Measurements from ENCODE around the gene SDHAF3.
"Not testable (repeated sequence)": the region's sequence is repeated elsewhere in the genome, so short reads cannot be mapped to it uniquely, and the experiment has no call there.

SDHAF3 gene

GRCh38 chr7:97126483-97127171 is 9.1 kb downstream of the SDHAF3 start:
- no peak for DNase-seq

DNA sequence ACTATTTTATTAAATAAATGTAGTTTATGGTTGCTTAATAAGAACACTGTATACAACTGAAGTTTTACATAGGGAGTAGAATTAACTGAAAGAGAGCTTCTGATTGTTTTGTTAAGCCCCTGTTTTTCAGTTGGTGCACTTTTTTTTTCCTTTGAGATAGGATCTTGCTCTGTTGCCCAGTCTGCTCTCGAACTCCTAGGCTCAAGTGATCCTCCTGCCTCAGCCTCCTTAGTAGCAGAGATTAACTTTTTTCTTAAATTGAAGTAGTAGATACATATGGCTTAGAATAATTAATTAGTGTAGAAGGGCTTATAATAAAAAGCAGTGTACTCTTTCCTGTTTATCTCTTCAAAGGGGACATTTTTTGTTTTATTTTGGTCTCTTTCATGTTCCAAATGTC is 11.2 kb downstream of the SDHAF3 start:
- no peak for DNase-seq

DNA sequence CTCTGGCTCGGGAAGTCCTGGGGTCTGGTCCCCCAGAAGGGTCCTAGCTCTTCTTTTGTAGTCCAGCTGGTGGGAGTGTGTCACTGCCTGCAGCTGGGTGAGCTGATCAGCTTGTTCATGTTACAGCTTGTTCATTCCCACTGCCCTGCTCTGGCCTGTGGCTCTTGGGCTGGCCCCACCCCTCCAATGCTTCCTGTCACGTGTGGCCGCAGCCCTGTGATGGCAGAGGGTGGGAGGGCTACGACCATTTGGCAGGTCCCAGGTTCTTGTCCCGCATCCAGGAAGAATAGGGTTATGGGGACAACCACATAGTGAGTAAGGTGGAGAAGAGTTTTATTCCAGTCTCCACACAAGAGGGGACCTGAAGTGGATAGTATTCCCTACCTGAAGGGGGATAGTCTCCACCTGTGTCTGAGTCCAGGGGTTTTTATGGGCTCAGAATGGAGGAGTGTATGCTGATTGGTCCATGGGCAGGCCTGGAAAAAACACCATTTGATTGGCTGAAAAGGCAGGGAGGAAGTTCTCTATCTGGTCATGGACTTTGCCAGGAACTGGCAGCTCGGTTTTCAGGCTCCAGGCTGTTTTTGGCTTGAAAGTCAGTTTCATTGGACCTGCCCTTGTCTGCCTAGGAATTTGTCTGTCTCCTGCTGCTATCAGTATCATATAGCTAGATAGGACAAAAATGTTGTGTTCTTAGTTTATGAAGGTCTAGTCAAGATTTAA is 13.1 kb downstream of the SDHAF3 start:
- DNase-seq, result no peak

GRCh38 chr7:97133159-97133558 is 15.7 kb downstream of the SDHAF3 start:
- DNase-seq, result no peak

DNA sequence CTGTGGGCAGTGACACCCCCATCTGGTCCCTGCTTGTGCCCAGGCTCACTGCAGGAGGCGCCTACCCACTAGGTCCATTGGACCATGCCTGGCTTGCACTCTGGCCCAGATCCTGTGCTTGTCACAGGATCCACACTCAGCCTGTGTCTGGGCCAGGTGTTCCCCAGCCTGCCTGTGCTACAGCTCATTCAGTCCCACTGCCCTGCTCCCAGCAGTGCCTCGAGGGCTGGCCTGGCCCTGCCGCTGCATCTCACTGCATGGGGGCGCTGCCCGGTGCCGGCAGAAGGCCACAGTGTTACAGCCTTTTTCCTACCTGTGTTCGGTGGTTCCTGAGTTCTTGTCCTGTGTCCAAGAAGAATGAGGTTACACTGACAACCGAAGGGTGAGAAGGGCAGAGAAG is 21.3 kb downstream of the SDHAF3 start:
- DNase-seq, result no peak

GRCh38 chr7:97145068-97145467 is 27.6 kb downstream of the SDHAF3 start:
- DNase-seq, result peak in 1 of 5 experiments; percentile 32

DNA sequence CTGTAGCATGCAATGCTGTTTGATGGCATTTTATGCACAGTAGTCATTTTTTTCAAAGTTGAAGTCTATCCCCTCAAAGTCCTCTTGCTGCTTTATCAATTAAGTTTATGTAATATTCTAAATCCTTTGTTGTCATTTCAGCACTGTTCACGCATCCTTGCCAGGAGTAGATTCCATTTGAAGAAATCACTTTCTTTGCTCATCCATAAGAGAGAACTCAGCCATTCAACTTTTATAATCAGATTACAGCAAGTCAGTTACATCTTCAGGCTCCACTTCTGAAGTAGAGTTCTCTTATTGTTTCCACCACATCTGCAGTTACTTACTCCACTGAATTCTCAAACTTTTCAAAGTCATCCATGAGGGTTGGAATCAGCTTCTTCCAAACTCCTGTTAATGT is 32.3 kb downstream of the SDHAF3 start:
- no peak for DNase-seq

GRCh38 chr7:97155897-97156418 is 38.5 kb downstream of the SDHAF3 start:
- no peak for DNase-seq

- not testable (repeated sequence) for DNase-seq
These were observed 42.5 kb downstream of the SDHAF3 start for GRCh38 chr7:97159984-97160383.

DNA sequence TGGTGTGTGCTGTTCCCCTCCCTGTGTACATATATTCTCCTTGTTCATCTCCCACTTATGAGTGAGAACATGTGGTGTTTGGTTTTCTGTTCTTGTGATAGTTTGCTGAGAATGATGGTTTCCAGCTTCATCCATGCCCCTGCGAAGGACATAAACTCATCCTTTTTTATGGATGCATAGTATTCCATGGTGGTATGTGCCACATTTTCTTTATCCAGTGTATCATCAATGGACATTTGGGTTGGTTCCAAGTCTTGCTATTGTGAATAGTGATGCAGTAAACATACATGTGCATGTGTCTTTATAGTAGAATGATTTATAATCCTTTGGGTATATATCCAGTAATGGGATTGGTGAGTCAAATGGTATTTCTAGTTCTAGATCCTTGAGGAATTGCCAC is 44.1 kb downstream of the SDHAF3 start:
- DNase-seq, result not testable (repeated sequence)

GRCh38 chr7:97166308-97166707 is 48.8 kb downstream of the SDHAF3 start:
- DNase-seq, result no peak

DNA sequence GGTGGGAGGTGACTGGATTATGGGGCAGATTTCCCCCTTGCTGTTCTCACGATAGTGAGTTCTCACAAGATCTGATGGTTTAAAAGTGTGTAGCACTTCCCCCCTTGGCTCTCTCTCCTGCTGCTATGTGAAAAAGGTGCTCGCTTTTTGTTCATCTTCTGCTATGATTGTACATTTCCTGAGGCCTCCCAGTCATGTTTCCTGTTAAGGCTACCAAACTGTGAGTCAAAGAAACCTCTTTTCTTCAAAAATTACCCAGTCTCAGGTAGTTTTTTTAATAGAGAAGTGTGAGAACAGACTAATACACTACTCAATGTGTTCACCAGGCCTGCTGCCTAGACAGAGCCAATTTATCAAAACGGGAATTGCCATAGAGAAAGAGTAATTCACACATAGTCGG is 49.7 kb downstream of the SDHAF3 start:
- DNase-seq, result peak in 1 of 5 experiments; percentile 42

GRCh38 chr7:97167749-97168148 is 50.3 kb downstream of the SDHAF3 start:
- no peak for DNase-seq

DNA sequence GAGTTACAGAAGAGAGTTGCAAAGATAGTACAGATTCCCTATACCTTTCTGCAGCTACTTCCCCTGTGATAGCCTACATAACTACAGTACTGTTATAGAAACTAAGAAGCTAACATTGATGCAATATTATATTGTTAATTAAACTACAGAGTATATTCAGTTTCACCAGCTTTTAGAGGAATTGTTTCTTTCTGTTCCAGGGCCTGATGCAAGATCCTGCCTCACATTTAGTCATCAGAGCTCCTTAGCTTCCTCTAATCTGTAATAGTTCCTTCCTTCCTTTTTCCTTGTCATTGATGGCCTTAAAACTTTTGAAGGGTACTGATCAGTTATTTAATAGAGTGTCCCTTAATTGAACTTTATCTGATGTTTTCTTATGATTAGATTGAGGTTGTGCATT is 56.8 kb downstream of the SDHAF3 start:
- DNase-seq, result no peak

GRCh38 chr7:97179454-97180104 is 62.1 kb downstream of the SDHAF3 start:
- DNase-seq, result peak in 4 of 5 experiments; percentile 6 to 64 (median 8)

GRCh38 chr7:97187067-97187466 is 69.6 kb downstream of the SDHAF3 start:
- DNase-seq, result no peak

DNA sequence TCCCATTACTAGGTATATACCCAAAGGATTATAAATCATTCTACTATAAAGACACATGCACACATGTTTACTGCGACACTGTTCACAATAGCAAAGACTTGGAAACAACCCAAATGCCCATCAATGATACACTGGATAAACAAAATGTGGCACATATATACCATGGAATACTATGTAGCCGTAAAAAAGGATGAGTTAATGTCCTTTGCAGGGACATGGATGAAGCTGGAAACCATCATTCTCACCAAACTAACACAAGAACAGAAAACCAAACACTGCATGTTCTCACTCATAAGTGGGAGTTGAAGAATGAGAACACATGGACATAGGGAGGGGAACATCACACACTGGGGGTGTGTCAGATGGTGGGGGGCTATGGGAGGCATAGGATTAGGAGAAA is 78.7 kb downstream of the SDHAF3 start:
- DNase-seq, result not testable (repeated sequence)

GRCh38 chr7:97198596-97198995 is 81.1 kb downstream of the SDHAF3 start:
- DNase-seq, result no peak

GRCh38 chr7:97200018-97200417 is 82.5 kb downstream of the SDHAF3 start:
- no peak for DNase-seq

- DNase-seq, result no peak
These were observed 86.5 kb downstream of the SDHAF3 start for GRCh38 chr7:97203957-97204356.

GRCh38 chr7:97204821-97205220 is 87.3 kb downstream of the SDHAF3 start:
- DNase-seq, result no peak

DNA sequence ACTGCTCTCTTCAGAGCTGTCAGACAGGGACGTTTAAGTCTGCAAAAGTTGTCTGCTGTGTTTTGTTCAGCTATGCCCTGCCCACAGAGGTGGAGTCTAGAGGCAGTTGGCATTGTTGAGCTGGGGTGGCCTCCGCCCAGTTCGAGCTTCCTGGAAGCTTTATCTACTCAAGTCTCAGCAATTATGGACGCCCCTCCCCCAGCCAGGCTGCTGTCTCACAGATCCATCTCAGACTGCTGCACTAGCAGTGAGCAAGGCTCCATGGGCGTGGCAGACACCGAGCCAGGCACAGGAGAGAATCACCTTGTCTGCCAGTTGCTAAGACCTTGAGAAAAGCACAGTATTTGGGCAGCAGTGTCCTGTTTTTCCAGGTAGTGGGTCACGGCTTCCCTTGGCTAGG is 98.1 kb downstream of the SDHAF3 start:
- DNase-seq, result peak in 1 of 5 experiments; percentile 10

GRCh38 chr7:97218767-97219166 is 101.3 kb downstream of the SDHAF3 start:
- no peak for DNase-seq

GRCh38 chr7:97219237-97219636 is 101.7 kb downstream of the SDHAF3 start:
- DNase-seq, result no peak

Data from T-helper 2 cell (primary cell).